GM19328 (cell line): Measurements from ENCODE around the gene BCAS3.
"Not testable (repeated sequence)": the region's sequence is repeated elsewhere in the genome, so short reads cannot be mapped to it uniquely, and the experiment has no call there.

Experiments
- ATAC-seq: cut with Tn5 transposase; IDR thresholded peaks from one replicate; pipeline ENCODE4 v1.9.1; 2021; ENCODE audit warnings: mild to moderate bottlenecking, moderate library complexity; ENCODE audit not compliant: unreplicated experiment

BCAS3 gene

GRCh38 chr17:60744355-60744966, 66.8 kb downstream of the BCAS3 start:
- no peak for ATAC-seq

GRCh38 chr17:60745544-60745943, 67.9 kb downstream of the BCAS3 start:
- no peak for ATAC-seq

GRCh38 chr17:60747069-60747808, 69.6 kb downstream of the BCAS3 start:
- no peak for ATAC-seq

GRCh38 chr17:60748204-60748603, 70.6 kb downstream of the BCAS3 start:
- no peak for ATAC-seq

GRCh38 chr17:60749050-60749449, 71.4 kb downstream of the BCAS3 start:
- no peak for ATAC-seq

- no peak for ATAC-seq
These were observed 72.1 kb downstream of the BCAS3 start for GRCh38 chr17:60749708-60750107.

- ATAC-seq = no peak
These were observed 73.0 kb downstream of the BCAS3 start for GRCh38 chr17:60750640-60751039.

- ATAC-seq = no peak
These were observed 74.2 kb downstream of the BCAS3 start for GRCh38 chr17:60751884-60752283.

GRCh38 chr17:60752873-60753577, 75.4 kb downstream of the BCAS3 start:
- no peak for ATAC-seq

- ATAC-seq = no peak
These were observed 76.5 kb downstream of the BCAS3 start for GRCh38 chr17:60754057-60754604.

- ATAC-seq = not testable (repeated sequence)
These were observed 79.1 kb downstream of the BCAS3 start for GRCh38 chr17:60756798-60757197.

GRCh38 chr17:60757437-60757836, 79.8 kb downstream of the BCAS3 start:
- ATAC-seq = no peak

- ATAC-seq = no peak
These were observed 82.1 kb downstream of the BCAS3 start for GRCh38 chr17:60759756-60760155.

- ATAC-seq = not testable (repeated sequence)
These were observed 83.7 kb downstream of the BCAS3 start for GRCh38 chr17:60761301-60761700.

- no peak for ATAC-seq
These were observed 89.1 kb downstream of the BCAS3 start for GRCh38 chr17:60766778-60767190.

- no peak for ATAC-seq
These were observed 90.2 kb downstream of the BCAS3 start for GRCh38 chr17:60767744-60768308.

- ATAC-seq = no peak
These were observed 91.7 kb downstream of the BCAS3 start for GRCh38 chr17:60769327-60769726.

GRCh38 chr17:60770946-60771422, 93.3 kb downstream of the BCAS3 start:
- no peak for ATAC-seq

- ATAC-seq = not testable (repeated sequence)
These were observed 94.0 kb downstream of the BCAS3 start for GRCh38 chr17:60771621-60772020.

GRCh38 chr17:60773552-60773951, 95.9 kb downstream of the BCAS3 start:
- ATAC-seq = no peak

GRCh38 chr17:60781880-60782412, 104.3 kb downstream of the BCAS3 start:
- ATAC-seq = no peak
